ENCODE results near the gene TGFA. TPM values are rescaled to one million over a fixed set of nuclear protein-coding genes. Genes with fewer than 3 reads are reported as not detected.

TGFA gene
- total RNA-seq, 1 experiment from 2014 or later: 27.7 TPM

DNA sequence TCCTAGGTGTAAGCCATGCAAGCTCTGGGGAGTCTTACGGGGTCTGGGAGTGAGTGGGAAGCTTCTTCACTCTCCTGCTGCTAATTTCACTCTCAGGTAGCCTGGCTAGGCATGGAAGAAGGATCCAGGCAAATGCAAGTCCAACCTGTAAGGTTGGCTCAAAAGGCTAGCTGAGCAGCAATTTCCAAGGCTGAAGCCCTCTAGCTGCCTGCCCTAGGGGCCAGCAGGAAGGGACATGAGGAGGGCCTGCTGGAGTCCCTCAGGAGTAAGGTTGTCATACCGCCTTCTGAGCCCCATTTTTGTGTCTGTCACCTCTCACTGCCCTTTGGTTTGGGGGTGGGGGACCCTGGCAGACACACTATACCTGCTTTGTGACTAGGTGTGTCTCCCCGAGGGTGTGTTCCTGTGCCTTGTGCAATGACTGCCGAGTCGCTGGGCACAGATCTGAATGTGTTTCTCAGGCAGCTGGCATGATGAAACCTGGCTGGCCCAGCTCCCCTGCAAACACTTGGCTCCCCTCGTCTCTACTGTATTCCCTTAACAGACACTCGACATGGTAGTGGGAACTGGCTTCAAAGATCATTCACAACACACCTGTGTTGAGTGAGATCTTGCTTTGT is 127.8 kb downstream of the TGFA start:
- peak; percentile 37 to 76 for DNase-seq
- CTCF ChIA-PET: no interaction called here
- peak overlapping the region; percentile 60 for H3K27ac ChIP-seq

DNA sequence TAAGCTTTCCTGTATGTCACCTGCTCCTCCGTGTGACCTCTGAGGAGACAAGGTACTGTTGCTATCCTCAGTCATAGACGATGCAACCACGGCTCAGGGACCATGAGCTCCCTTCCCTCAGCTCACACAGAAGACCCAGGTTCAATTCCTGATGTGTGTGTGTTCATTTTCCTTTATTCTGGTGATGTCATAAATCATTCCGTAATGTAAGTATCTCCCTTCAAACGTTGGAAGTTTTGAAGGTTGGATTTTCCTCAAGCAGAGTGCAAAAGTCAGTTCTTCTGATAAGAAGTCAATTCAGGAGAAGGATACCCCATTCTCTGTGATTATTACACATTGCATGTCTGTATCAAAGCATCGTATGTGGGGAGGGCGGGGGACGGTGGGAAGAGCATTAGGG is 132.9 kb downstream of the TGFA start:
- intact Hi-C loops (cut with micrococcal nuclease; ENCODE audit: unreplicated experiment): no loop called here
- Histone ChIP-seq H3K9me2 (ENCODE audit: insufficient read depth) (no peaks in the 10 kb centered on the region), H3K9me3 (ENCODE audit: insufficient read depth, low read depth) (0 out of 2 replicates have a peak, but pooled peaks cover 3% of the 10 kb centered on the region), H3K4me2 (no peak overlapping the region), H3K27ac (no peak overlapping the region), H3K79me2 (ENCODE audit: low read depth) (no peaks in the 10 kb centered on the region), H3K36me3 (ENCODE audit: low read depth) (no peaks in the 10 kb centered on the region), H3K27me3 (ENCODE audit: insufficient read depth, low read depth) (no peaks in the 10 kb centered on the region), H2AFZ (no peak overlapping the region), H3K4me1 (replicated peaks; ENCODE audit: insufficient read depth) (peaks cover 7% of the 10 kb centered on the region), H3K4me3 (no peak overlapping the region), H4K20me1 (ENCODE audit: insufficient read depth) (no peaks in the 10 kb centered on the region), H3F3A (ENCODE audit: insufficient read depth, low read depth) (peaks cover 5% of the 10 kb centered on the region; the same call in 1 of the 2 replicates)
- TF ChIP-seq EZH2 (IDR thresholded peaks at IDR 0.05; ENCODE audit: low read depth): no peak
- CTCF ChIA-PET: no interaction called here
- POLR2A ChIA-PET (ENCODE audit: unreplicated experiment): interaction anchor here (0.6 kb wide), 1 partner anchor 63 kb away, joined by 5 read pairs; no protein-coding TSS in a partner anchor
- no peak for DNase-seq
- BruUV-seq (replicated peaks): no TSS peak

More for the DNA sequence above, 127.8 kb downstream of the TGFA start:
- Histone ChIP-seq H3F3A (ENCODE audit: insufficient read depth, low read depth) (peaks cover 5% of the 10 kb centered on the region; the same call in 1 of the 2 replicates), H3K4me2 (peak overlapping the region; percentile 59), H4K20me1 (ENCODE audit: insufficient read depth) (no peaks in the 10 kb centered on the region), H3K27me3 (ENCODE audit: insufficient read depth, low read depth) (no peaks in the 10 kb centered on the region), H3K4me3 (no peak overlapping the region), H3K4me1 (replicated peaks; ENCODE audit: insufficient read depth) (peaks cover 19% of the 10 kb centered on the region), H3K9me3 (ENCODE audit: insufficient read depth, low read depth) (0 out of 2 replicates have a peak, but pooled peaks cover 4% of the 10 kb centered on the region), H3K79me2 (ENCODE audit: low read depth) (no peaks in the 10 kb centered on the region), H3K36me3 (ENCODE audit: low read depth) (no peaks in the 10 kb centered on the region), H3K9me2 (ENCODE audit: insufficient read depth) (no peaks in the 10 kb centered on the region), H2AFZ (peak overlapping the region; percentile 73)
- TF ChIP-seq EZH2 (IDR thresholded peaks at IDR 0.05; ENCODE audit: low read depth): no peak
- TF ChIP-seq, protein P1, sequence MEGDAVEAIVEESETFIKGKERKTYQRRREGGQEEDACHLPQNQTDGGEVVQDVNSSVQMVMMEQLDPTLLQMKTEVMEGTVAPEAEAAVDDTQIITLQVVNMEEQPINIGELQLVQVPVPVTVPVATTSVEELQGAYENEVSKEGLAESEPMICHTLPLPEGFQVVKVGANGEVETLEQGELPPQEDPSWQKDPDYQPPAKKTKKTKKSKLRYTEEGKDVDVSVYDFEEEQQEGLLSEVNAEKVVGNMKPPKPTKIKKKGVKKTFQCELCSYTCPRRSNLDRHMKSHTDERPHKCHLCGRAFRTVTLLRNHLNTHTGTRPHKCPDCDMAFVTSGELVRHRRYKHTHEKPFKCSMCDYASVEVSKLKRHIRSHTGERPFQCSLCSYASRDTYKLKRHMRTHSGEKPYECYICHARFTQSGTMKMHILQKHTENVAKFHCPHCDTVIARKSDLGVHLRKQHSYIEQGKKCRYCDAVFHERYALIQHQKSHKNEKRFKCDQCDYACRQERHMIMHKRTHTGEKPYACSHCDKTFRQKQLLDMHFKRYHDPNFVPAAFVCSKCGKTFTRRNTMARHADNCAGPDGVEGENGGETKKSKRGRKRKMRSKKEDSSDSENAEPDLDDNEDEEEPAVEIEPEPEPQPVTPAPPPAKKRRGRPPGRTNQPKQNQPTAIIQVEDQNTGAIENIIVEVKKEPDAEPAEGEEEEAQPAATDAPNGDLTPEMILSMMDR (conservative IDR thresholded peaks at IDR 0.05): no peak
- BruUV-seq (replicated peaks): no TSS peak
- POLR2A ChIA-PET (ENCODE audit: unreplicated experiment): interaction anchor here (0.6 to 0.7 kb wide), 2 partner anchors 68 to 242 kb away, joined by 7 to 8 read pairs; no protein-coding TSS in a partner anchor
- intact Hi-C loops (cut with micrococcal nuclease; ENCODE audit: unreplicated experiment): no loop called here

DNA sequence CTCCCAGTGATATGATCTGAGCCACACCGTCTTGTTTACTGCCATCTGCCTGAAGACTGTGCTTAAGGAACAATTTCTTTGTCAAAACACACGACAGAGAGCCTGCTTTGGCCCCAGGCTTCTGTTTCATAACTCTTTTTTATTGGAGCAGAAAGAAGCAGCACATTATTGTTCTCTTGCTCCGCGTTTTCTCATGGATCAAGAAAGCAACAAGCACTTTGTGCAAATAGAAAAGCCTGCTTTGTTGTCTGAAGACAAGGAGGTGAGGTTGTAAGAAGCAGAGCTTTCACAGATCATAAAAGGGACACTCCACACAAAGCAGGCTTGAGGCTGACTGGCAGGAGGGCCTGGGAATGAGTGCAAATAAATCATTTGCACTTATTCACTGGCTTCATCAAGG is 133.5 kb downstream of the TGFA start:
- H4K20me1 ChIP-seq (ENCODE audit: insufficient read depth): no peaks in the 10 kb centered on the region
- BruUV-seq (replicated peaks): no TSS peak
- intact Hi-C loops (cut with micrococcal nuclease; ENCODE audit: unreplicated experiment): no loop called here
- no peak for DNase-seq
- H3F3A ChIP-seq (ENCODE audit: insufficient read depth, low read depth): no peaks in the 10 kb centered on the region
- H3K4me1 ChIP-seq (replicated peaks; ENCODE audit: insufficient read depth): peaks cover 1% of the 10 kb centered on the region
- ChIA-PET CTCF (no interaction called here), POLR2A (ENCODE audit: unreplicated experiment) (interaction anchor here (0.6 kb wide), 1 partner anchor 62 kb away, joined by 5 read pairs; no protein-coding TSS in a partner anchor)
- no peak overlapping the region for H2AFZ ChIP-seq
- H3K9me3 ChIP-seq (ENCODE audit: insufficient read depth, low read depth): 0 out of 2 replicates have a peak, but pooled peaks cover 3% of the 10 kb centered on the region
- no peaks in the 10 kb centered on the region for H3K36me3 ChIP-seq (ENCODE audit: low read depth)
- no peak for TF ChIP-seq EZH2 (IDR thresholded peaks at IDR 0.05; ENCODE audit: low read depth)
- TF ChIP-seq, protein P1 (conservative IDR thresholded peaks at IDR 0.05): no peak
- no peak overlapping the region for H3K4me3 ChIP-seq
- no peaks in the 10 kb centered on the region for H3K79me2 ChIP-seq (ENCODE audit: low read depth)
- H3K4me2 ChIP-seq: no peak overlapping the region
- no peak overlapping the region for H3K27ac ChIP-seq
- H3K27me3 ChIP-seq (ENCODE audit: insufficient read depth, low read depth): no peaks in the 10 kb centered on the region
- no peaks in the 10 kb centered on the region for H3K9me2 ChIP-seq (ENCODE audit: insufficient read depth)
